ENCODE results near the gene JPH3. TPM values are rescaled to one million over a fixed set of nuclear protein-coding genes. Genes with fewer than 3 reads are reported as not detected.

The JPH3 gene
- total RNA-seq, 6 donors from 2014 or later = 0.24 TPM; not detected in 5

DNA sequence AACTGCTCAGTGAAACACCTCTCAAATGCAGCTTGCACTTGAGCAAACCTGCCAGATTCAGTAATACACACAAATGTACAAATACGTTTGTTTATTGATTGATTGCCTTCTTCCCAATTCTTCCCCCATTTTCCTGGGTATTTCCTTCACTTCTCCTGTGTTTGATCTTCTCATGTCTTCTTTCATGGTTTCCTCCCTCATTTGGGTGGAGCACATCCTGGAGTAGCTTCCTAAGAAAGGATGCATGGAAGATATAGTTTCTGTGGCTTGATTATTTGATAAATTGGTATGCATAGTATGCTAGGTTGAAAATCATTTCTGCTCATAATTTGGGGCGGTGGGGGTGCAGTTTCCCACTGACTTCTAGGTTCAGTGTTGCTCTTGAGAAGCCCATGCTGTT is 28.8 kb downstream of the JPH3 start:
- Histone ChIP-seq H3K36me3 (no peaks in the 10 kb centered on the region), H3K27me3 (no peaks in the 10 kb centered on the region), H3K4me1 (peaks cover 8 to 9% (median 8%) of the 10 kb centered on the region in 4 donors), H3K27ac (no peak overlapping the region), H3K4me3 (no peak overlapping the region), H3K9me3 (peaks cover 0 to 17% (median 4%) of the 10 kb centered on the region in 4 donors)
- 63 to 78% methylated on average over 2 of the region's 2 CpGs for WGBS, 2 donors
- ATAC-seq (ENCODE audit: low FRiP score in 2 of 2) = no peak
- TF ChIP-seq, protein P1, sequence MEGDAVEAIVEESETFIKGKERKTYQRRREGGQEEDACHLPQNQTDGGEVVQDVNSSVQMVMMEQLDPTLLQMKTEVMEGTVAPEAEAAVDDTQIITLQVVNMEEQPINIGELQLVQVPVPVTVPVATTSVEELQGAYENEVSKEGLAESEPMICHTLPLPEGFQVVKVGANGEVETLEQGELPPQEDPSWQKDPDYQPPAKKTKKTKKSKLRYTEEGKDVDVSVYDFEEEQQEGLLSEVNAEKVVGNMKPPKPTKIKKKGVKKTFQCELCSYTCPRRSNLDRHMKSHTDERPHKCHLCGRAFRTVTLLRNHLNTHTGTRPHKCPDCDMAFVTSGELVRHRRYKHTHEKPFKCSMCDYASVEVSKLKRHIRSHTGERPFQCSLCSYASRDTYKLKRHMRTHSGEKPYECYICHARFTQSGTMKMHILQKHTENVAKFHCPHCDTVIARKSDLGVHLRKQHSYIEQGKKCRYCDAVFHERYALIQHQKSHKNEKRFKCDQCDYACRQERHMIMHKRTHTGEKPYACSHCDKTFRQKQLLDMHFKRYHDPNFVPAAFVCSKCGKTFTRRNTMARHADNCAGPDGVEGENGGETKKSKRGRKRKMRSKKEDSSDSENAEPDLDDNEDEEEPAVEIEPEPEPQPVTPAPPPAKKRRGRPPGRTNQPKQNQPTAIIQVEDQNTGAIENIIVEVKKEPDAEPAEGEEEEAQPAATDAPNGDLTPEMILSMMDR (IDR thresholded peaks at IDR 0.05) = no peak
- TF ChIP-seq EP300 (IDR thresholded peaks at IDR 0.05) = no peak
- TF ChIP-seq POLR2A (IDR thresholded peaks at IDR 0.05) = no peak
- TF ChIP-seq POLR2AphosphoS5 (IDR thresholded peaks at IDR 0.05) = no peak
- no peak for DNase-seq

DNA sequence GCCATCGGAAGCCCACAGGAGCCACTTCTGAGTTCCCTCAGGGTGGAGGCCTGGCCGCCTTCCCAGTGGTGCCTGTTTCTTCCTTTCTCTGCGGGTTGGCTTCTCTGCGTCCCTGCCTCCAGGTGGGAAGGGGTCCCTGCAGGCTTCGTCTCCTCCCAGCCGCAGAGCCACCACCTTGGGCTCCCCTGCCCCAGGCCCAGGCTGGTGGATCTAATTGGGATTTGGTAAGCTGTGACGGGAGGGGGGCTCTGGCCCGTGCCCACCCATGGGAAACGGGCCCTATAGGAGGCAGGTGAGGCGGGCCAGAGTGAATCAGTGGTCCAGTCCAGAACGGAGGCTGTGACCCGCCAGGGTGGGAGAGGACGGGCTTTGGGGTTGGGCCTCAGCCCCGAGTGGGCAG is 32.1 kb downstream of the JPH3 start:
- ATAC-seq (ENCODE audit: low FRiP score in 2 of 2) = no peak
- Histone ChIP-seq H3K4me1 (peaks cover 12 to 17% (median 13%) of the 10 kb centered on the region in 4 donors), H3K27ac (no peak overlapping the region), H3K36me3 (no peaks in the 10 kb centered on the region), H3K4me3 (no peak overlapping the region), H3K9me3 (peaks cover 0 to 17% (median 4%) of the 10 kb centered on the region in 4 donors), H3K27me3 (no peaks in the 10 kb centered on the region)
- TF ChIP-seq, protein P1 (IDR thresholded peaks at IDR 0.05) = no peak
- TF ChIP-seq POLR2AphosphoS5 (IDR thresholded peaks at IDR 0.05) (no peak), POLR2A (IDR thresholded peaks at IDR 0.05) (no peak), EP300 (IDR thresholded peaks at IDR 0.05) (no peak)
- DNase-seq = no peak
- 83 to 100% methylated on average over 6 to 14 of the region's 14 CpGs for WGBS, 2 donors

- ATAC-seq (ENCODE audit: low FRiP score in 2 of 2) = peak; percentile 69 to 78
- 9 to 29% methylated on average over 7 to 20 of the region's 23 CpGs for WGBS, 2 donors
- Histone ChIP-seq H3K36me3 (no peaks in the 10 kb centered on the region), H3K4me1 (peaks cover 12 to 17% (median 13%) of the 10 kb centered on the region in 4 donors), H3K27me3 (no peaks in the 10 kb centered on the region), H3K4me3 (peak overlapping the region in 3 of 4 donors; percentile 2 to 25 (median 14)), H3K27ac (no peak overlapping the region), H3K9me3 (peaks cover 0 to 10% (median 3%) of the 10 kb centered on the region in 4 donors)
- no peak for TF ChIP-seq POLR2A (IDR thresholded peaks at IDR 0.05)
- TF ChIP-seq, protein P1 (IDR thresholded peaks at IDR 0.05) = peak; percentile 23 to 63 (median 48)
- peak in 1 of 2 donors; percentile 61 for DNase-seq
These were observed 33.3 kb downstream of the JPH3 start for GRCh38 chr16:87635541-87636049.

DNA sequence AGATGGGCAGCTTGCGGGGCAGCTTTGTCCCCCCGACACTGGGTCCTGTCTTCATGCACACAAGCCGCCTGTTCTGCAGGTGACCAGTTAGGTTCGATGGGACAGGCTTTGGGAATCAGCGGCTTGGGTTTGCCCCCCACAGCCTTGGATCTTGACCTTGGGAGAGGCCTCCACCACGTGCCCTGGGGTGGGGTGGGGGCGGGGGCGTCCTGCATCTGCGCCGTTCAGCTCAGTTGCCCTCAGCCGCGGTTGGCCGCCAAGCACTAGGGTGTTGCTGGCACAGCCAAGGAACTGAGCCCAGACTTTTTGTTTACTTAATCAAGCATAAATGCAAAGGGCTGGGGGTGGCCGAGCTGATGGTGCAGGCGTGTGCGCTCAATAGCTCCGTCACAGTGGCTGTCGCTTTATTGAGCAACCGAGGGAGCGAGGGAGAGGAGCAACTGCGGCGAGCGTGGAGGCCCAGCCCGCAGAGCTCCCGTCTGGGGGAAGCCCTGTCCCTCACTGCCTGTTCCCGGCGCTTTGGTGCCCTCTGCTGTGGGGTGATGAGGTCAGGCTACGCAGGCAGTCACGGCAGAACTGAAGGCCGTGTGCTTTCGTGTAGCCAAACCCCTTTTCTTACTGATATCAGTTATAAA is 33.9 kb downstream of the JPH3 start:
- Histone ChIP-seq H3K36me3 (no peaks in the 10 kb centered on the region), H3K27ac (no peak overlapping the region), H3K4me3 (peak overlapping the region in 3 of 4 donors; percentile 2 to 25 (median 14)), H3K9me3 (peaks cover 0 to 4% (median 2%) of the 10 kb centered on the region in 4 donors), H3K4me1 (peaks cover 12 to 17% (median 13%) of the 10 kb centered on the region in 4 donors), H3K27me3 (no peaks in the 10 kb centered on the region)
- peak; percentile 80 to 89 for DNase-seq
- WGBS, 2 donors = 3 to 8% methylated on average over 8 to 28 of the region's 31 CpGs
- peak; percentile 86 to 94 for ATAC-seq (ENCODE audit: low FRiP score in 2 of 2)
- TF ChIP-seq POLR2A (IDR thresholded peaks at IDR 0.05) (no peak), POLR2AphosphoS5 (IDR thresholded peaks at IDR 0.05) (no peak), EP300 (IDR thresholded peaks at IDR 0.05) (no peak)
- TF ChIP-seq, protein P1 (IDR thresholded peaks at IDR 0.05) = peak; percentile 47 to 76 (median 56)
